PC-3 (cell line): Measurements from ENCODE around the gene AK8.

Experiments used
- CTCF ChIP-seq: fragments of 300-600 bp; sonication (generic); conservative IDR thresholded peaks from 2 replicates; pipeline ENCODE4 v1.5.1; 2017; ENCODE audit warnings: antibody characterized with exemption, low read depth, mild to moderate bottlenecking, low read length
- EZH2 ChIP-seq: fragments of 300-600 bp; sonication (generic); IDR thresholded peaks from one replicate; pipeline ENCODE4 v1.6.1; 2017; ENCODE audit warnings: antibody characterized with exemption, mild to moderate bottlenecking, low read length; ENCODE audit not compliant: unreplicated experiment
- EZH2phosphoT487 ChIP-seq: fragments of 300-600 bp; sonication (generic); IDR thresholded peaks from 2 replicates; pipeline ENCODE4 v1.6.1; 2018; ENCODE audit warnings: mild to moderate bottlenecking, antibody characterized with exemption, low read length, borderline replicate concordance

DNA sequence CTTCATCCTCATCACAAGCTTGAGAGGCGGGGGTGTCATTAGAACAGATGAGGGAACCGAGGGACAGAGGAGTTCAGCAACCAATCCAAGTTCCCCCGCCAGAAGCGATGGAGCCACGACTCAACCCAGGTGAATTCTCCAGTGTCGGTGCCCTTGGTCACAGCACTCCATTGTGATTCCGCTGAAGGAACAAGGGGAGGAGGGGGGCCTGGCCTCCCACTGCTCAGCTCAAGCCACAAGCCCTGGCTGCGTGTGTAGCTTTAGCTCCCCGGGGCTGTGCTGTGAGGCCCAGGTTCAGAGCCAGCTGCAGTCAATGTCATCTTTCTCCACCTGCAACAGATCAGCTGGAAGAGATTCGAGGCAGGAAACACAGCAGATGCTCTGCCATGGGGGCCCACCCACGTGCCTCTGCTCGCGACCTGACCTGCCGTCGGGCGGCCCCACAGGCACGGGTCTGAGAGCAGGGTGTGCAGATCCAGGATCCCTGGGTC, 135.2 kb downstream of the AK8 start:
- TF ChIP-seq EZH2, result no peak
- TF ChIP-seq CTCF, result no peak
- TF ChIP-seq EZH2phosphoT487, result no peak
